Measurements from ENCODE around the gene RANBP6. TPM values are rescaled to one million over a fixed set of nuclear protein-coding genes. Genes with fewer than 3 reads are reported as not detected.

The RANBP6 gene
- total and polyA plus RNA-seq, 2 donors (not counting 1 experiment from before 2014, with no cell fraction given) = 7.2 to 25.9 TPM

- no peak overlapping the region for H3K4me3 Mint-ChIP-seq
- H3K4me2 ChIP-seq (replicated peaks; ENCODE audit: low read depth, low read length, poor library complexity, severe bottlenecking) = no peak overlapping the region
- POLR2A ChIA-PET = no interaction called here
- no peak overlapping the region for H3K9ac ChIP-seq (ENCODE audit: low read length)
- no peak overlapping the region for H3K4me3 ChIP-seq (ENCODE audit: control extremely low read depth in 1 of 5, extremely low read depth in 1 of 5, insufficient read depth in 1 of 5, low read depth in 2 of 5, low read length in 4 of 5)
- no peak overlapping the region for H3K27ac Mint-ChIP-seq
- peaks cover 8% of the 10 kb centered on the region for H3K27me3 Mint-ChIP-seq
- CTCF ChIA-PET = interaction anchor here (1.0 kb wide), 1 partner anchor 16 kb away, joined by 7 read pairs; no protein-coding TSS in a partner anchor
- H3K9me3 Mint-ChIP-seq (ENCODE audit: insufficient read depth) = no peaks in the 10 kb centered on the region
- intact Hi-C loops (cut with micrococcal nuclease) = no loop called here
- no peaks in the 10 kb centered on the region for H3K9me3 ChIP-seq (ENCODE audit: control extremely low read depth in 1 of 3, control insufficient read depth in 2 of 3, insufficient read depth in 1 of 3, low read length in 2 of 3)
- DNase-seq = no peak
- no peak overlapping the region for H2AFZ ChIP-seq (ENCODE audit: insufficient read depth, low read depth, low read length, poor library complexity, severe bottlenecking)
- H4K20me1 ChIP-seq (ENCODE audit: control insufficient read depth, insufficient read depth, low read length, poor library complexity, severe bottlenecking) = no peaks in the 10 kb centered on the region
- no peaks in the 10 kb centered on the region for H3K79me2 ChIP-seq (ENCODE audit: control insufficient read depth, insufficient read depth, low read length)
- no peaks in the 10 kb centered on the region for H3K36me3 ChIP-seq (replicated peaks in 1 of 2; ENCODE audit: control extremely low read depth in 1 of 2, control insufficient read depth in 1 of 2, extremely low read depth in 1 of 2, insufficient read depth in 2 of 2, low read length in 1 of 2)
- no peaks in the 10 kb centered on the region for H3K4me1 ChIP-seq (ENCODE audit: control insufficient read depth in 2 of 2, insufficient read depth in 2 of 2, low read length in 2 of 2)
- TF ChIP-seq EZH2 (IDR thresholded peaks at IDR 0.05; ENCODE audit: borderline replicate concordance, insufficient read depth, low read depth, low read length, poor library complexity, severe bottlenecking) (no peak), CTCF (IDR thresholded peaks at IDR 0.05) (no peak)
- no peak for ATAC-seq (ENCODE audit: low read depth)
- WGBS (ENCODE audit: insufficient coverage) = 67% methylated on average over 1 of the region's 3 CpGs
- peaks cover 2% of the 10 kb centered on the region for H3K4me1 Mint-ChIP-seq
- H3K27me3 ChIP-seq (replicated peaks in 1 of 4; ENCODE audit: control extremely low read depth in 1 of 4, control insufficient read depth in 3 of 4, insufficient read depth in 4 of 4, low read length in 3 of 4) = no peaks in the 10 kb centered on the region
- no peak overlapping the region for H3K27ac ChIP-seq (ENCODE audit: low read length in 2 of 2)
Observed at GRCh38 chr9:6040077-6040476, 24.7 kb upstream of the RANBP6 start.

GRCh38 chr9:6036391-6036790, 21.0 kb upstream of the RANBP6 start:
- no peaks in the 10 kb centered on the region for H3K9me3 ChIP-seq (ENCODE audit: control extremely low read depth in 1 of 3, control insufficient read depth in 2 of 3, insufficient read depth in 1 of 3, low read length in 2 of 3)
- no peak overlapping the region for H3K9ac ChIP-seq (ENCODE audit: low read length)
- no peak overlapping the region for H3K4me3 ChIP-seq (ENCODE audit: control extremely low read depth in 1 of 5, extremely low read depth in 1 of 5, insufficient read depth in 1 of 5, low read depth in 2 of 5, low read length in 4 of 5)
- no peaks in the 10 kb centered on the region for H3K36me3 ChIP-seq (replicated peaks in 1 of 2; ENCODE audit: control extremely low read depth in 1 of 2, control insufficient read depth in 1 of 2, extremely low read depth in 1 of 2, insufficient read depth in 2 of 2, low read length in 1 of 2)
- no CpG with 5 or more reads among the region's 3 CpGs for WGBS (ENCODE audit: insufficient coverage)
- Mint-ChIP-seq H3K4me3 (no peak overlapping the region), H3K27me3 (peaks cover 15% of the 10 kb centered on the region), H3K27ac (no peak overlapping the region), H3K4me1 (peaks cover 2% of the 10 kb centered on the region), H3K9me3 (ENCODE audit: insufficient read depth) (no peaks in the 10 kb centered on the region)
- no peaks in the 10 kb centered on the region for H3K27me3 ChIP-seq (replicated peaks in 1 of 4; ENCODE audit: control extremely low read depth in 1 of 4, control insufficient read depth in 3 of 4, insufficient read depth in 4 of 4, low read length in 3 of 4)
- CTCF ChIA-PET = no interaction called here
- H3K4me1 ChIP-seq (ENCODE audit: control insufficient read depth in 2 of 2, insufficient read depth in 2 of 2, low read length in 2 of 2) = no peaks in the 10 kb centered on the region
- no peaks in the 10 kb centered on the region for H4K20me1 ChIP-seq (ENCODE audit: control insufficient read depth, insufficient read depth, low read length, poor library complexity, severe bottlenecking)
- no peak for ATAC-seq (ENCODE audit: low read depth)
- no peak overlapping the region for H3K27ac ChIP-seq (ENCODE audit: low read length in 2 of 2)
- no peak overlapping the region for H3K4me2 ChIP-seq (replicated peaks; ENCODE audit: low read depth, low read length, poor library complexity, severe bottlenecking)
- POLR2A ChIA-PET = no interaction called here
- no peak for TF ChIP-seq CTCF (IDR thresholded peaks at IDR 0.05)
- TF ChIP-seq EZH2 (IDR thresholded peaks at IDR 0.05; ENCODE audit: borderline replicate concordance, insufficient read depth, low read depth, low read length, poor library complexity, severe bottlenecking) = no peak
- H3K79me2 ChIP-seq (ENCODE audit: control insufficient read depth, insufficient read depth, low read length) = no peaks in the 10 kb centered on the region
- no peak for DNase-seq
- no peak overlapping the region for H2AFZ ChIP-seq (ENCODE audit: insufficient read depth, low read depth, low read length, poor library complexity, severe bottlenecking)
- intact Hi-C loops (cut with micrococcal nuclease) = no loop called here
